GM12878 (cell line): ENCODE measurements around the gene CEND1. TPM values are rescaled to one million over a fixed set of nuclear protein-coding genes. Genes with fewer than 3 reads are reported as not detected.

Source experiments
- ATAC-seq: fragments of 200-7000 bp; cut with Tn5 transposase; 3 replicates; pipeline ENCODE4 v1.9.1; 2020; ENCODE audit warnings: mild to moderate bottlenecking, moderate library complexity
- BruUV-seq: library from RNA; stranded (reverse); fragments of 400-500 nt; replicated peaks from 2 replicates; lab custom pipeline; 2021; lab: Mats Ljungman, UMichigan
- CTCF ChIA-PET: fragments of 300-600 bp; sonication (Branson Sonifier 250); formaldehyde crosslinking; extraction: SDS; loops from one replicate; lab custom pipeline; 2021; ENCODE audit warnings: inconsistent platforms; lab: Yijun Ruan, JAX
- POLR2A ChIA-PET: fragments of 350-600 bp; formaldehyde crosslinking; extraction: SDS; loops from one replicate; lab custom pipeline; 2021; ENCODE audit warnings: inconsistent platforms; lab: Charles Lee
- RAD21 ChIA-PET: fragments of 300-600 bp; sonication (Branson Sonifier 250); formaldehyde crosslinking; loops from one replicate; lab custom pipeline; 2023; ENCODE audit warnings: antibody characterized with exemption; ENCODE audit not compliant: unreplicated experiment; lab: Charles Lee
- SMC1A ChIA-PET: fragments of 300-600 bp; sonication (Branson Sonifier 250); formaldehyde crosslinking; loops from one replicate; lab custom pipeline; 2023; ENCODE audit not compliant: unreplicated experiment, uncharacterized antibody; lab: Charles Lee
- DNase-seq: peaks from one replicate; pipeline ENCODE4 v3.0.0-alpha.2; 2011; ENCODE audit warnings: low read depth, low spot score
- FAIRE-seq: peaks from 3 replicates; lab custom pipeline; 2011; peaks lifted over from hg19 to GRCh38; lab: Jason Lieb, UNC
- H2AFZ ChIP-seq: 2 replicates; pipeline ENCODE4 v1.6.0; 2011; ENCODE audit warnings: low read depth, low read length, control low read depth; ENCODE audit not compliant: control insufficient read depth
- H3K27ac ChIP-seq: 2 replicates; pipeline ENCODE4 v1.5.1; 2011; ENCODE audit warnings: control low read depth; ENCODE audit not compliant: control insufficient read depth, insufficient read depth
- H3K27me3 ChIP-seq, 2 experiments: replicated peaks in 1 of 2; 2 replicates each; pipeline versions ENCODE4 v1.6.0 to v1.6.1; 2011; ENCODE audit warnings: low read length in 1 of 2; ENCODE audit not compliant: control insufficient read depth in 2 of 2, insufficient read depth in 2 of 2
- H3K36me3 ChIP-seq, 2 experiments: 2 replicates each; pipeline ENCODE4 v1.5.1; 2011; ENCODE audit warnings: low read length in 1 of 2; ENCODE audit not compliant: control insufficient read depth in 2 of 2, insufficient read depth in 2 of 2
- H3K4me1 ChIP-seq: 2 replicates; pipeline ENCODE4 v1.6.1; 2011; ENCODE audit warnings: mild to moderate bottlenecking, low read length, moderate library complexity, mixed read lengths; ENCODE audit not compliant: control insufficient read depth, insufficient read depth
- H3K4me2 ChIP-seq: 2 replicates; pipeline ENCODE4 v1.6.0; 2011; ENCODE audit warnings: control low read depth; ENCODE audit not compliant: control insufficient read depth, insufficient read depth
- H3K4me3 ChIP-seq: fragments of 200-600 bp; sonication (generic); 2 replicates; pipeline ENCODE4 v1.5.1; 2016
- H3K79me2 ChIP-seq: 2 replicates; pipeline ENCODE4 v1.6.0; 2011; ENCODE audit warnings: low read length; ENCODE audit not compliant: control insufficient read depth, insufficient read depth
- H3K9ac ChIP-seq: 2 replicates; pipeline ENCODE4 v1.8.0; 2011; ENCODE audit warnings: low read length, control low read depth, mixed read lengths; ENCODE audit not compliant: control insufficient read depth, insufficient read depth
- H3K9me3 ChIP-seq: replicated peaks from 3 replicates; pipeline ENCODE4 v1.5.1; 2011; ENCODE audit warnings: mild to moderate bottlenecking, low read length; ENCODE audit not compliant: control insufficient read depth, insufficient read depth
- H4K20me1 ChIP-seq: 2 replicates; pipeline ENCODE4 v1.6.0; 2011; ENCODE audit not compliant: control insufficient read depth, insufficient read depth
- BACH1 ChIP-seq: fragments of 450-650 bp; IDR thresholded peaks from 2 replicates; pipeline ENCODE4 v1.6.1; 2017; ENCODE audit warnings: mild to moderate bottlenecking, borderline replicate concordance
- CREB1 ChIP-seq: IDR thresholded peaks from 2 replicates; pipeline ENCODE4 v1.6.1; 2012; ENCODE audit warnings: low read depth, mild to moderate bottlenecking, inconsistent platforms
- NR2C1 ChIP-seq: fragments of 450-650 bp; IDR thresholded peaks from 2 replicates; pipeline ENCODE4 v1.6.1; 2017; ENCODE audit warnings: antibody characterized with exemption, mild to moderate bottlenecking, moderate library complexity
- POLR2A ChIP-seq: IDR thresholded peaks from 2 replicates; pipeline ENCODE4 v1.6.1; 2011; ENCODE audit warnings: low read depth, mild to moderate bottlenecking, low read length
- ZBTB33 ChIP-seq: fragments of 450-650 bp; IDR thresholded peaks from 2 replicates; pipeline ENCODE4 v1.6.1; 2017; ENCODE audit warnings: mild to moderate bottlenecking
- WGBS: methylation state at CpG from one replicate; pipeline ENCODE4 v1.1.6; 2016; ENCODE audit warnings: low lambda C conversion rate; ENCODE audit not compliant: insufficient replicate concordance, insufficient coverage; ENCODE audit errors: missing lambda C conversion rate; 5-methylcytosine and 5-hydroxymethylcytosine counted together
- in situ Hi-C: fragments of 300-500 bp; cut with MboI; formaldehyde crosslinking; loops from 9 replicates; pipeline ENCODE4 v1.14.3; 2018; ENCODE audit warnings: mixed read lengths
- intact Hi-C: fragments of 100-400 bp; cut with micrococcal nuclease; formaldehyde crosslinking; loops from one replicate; pipeline ENCODE4 v1.14.2; 2022; ENCODE audit not compliant: unreplicated experiment
- polyA plus RNA-seq, 11 experiments: library from polyadenylated mRNA; depleted of rRNA in 4 of 11; unstranded in 6 of 11; stranded (reverse) in 5 of 11; fragments of >200 nt; fragmentation: Nextera tagmentation in 4 of 11; fragmentation: Illumina TruSeq in 1 of 11; extraction: Ambion mirVana in 4 of 11; extraction: Trizol in 1 of 11; gene quantifications; 1 replicate in 1 of 11; 2 replicates in 10 of 11; pipeline versions ENCODE4 v1.2.1 to v1.2.3, GENCODE V29; 2011 to 2016; ENCODE audit warnings: inconsistent platforms in 2 of 11, missing spikeins in 2 of 11, low read depth in 1 of 11
- total RNA-seq, 4 experiments: library from RNA; depleted of rRNA in 3 of 4; stranded (reverse); fragments of >200 nt in 3 of 4; fragmentation: Illumina TruSeq in 1 of 4; extraction: Trizol in 1 of 4; gene quantifications; 2 replicates each; pipeline versions ENCODE4 v1.2.1 to v1.2.3, GENCODE V29; 2013 to 2021

CEND1 gene
- total and polyA plus RNA-seq, 10 of the 15 experiments (the other 5 are each of a cell fraction or from before 2014, with no cell fraction given), result 0.31 to 13.6 (median 7.2) TPM; not detected in 1

GRCh38 chr11:796565-797295, 6.8 kb upstream of the CEND1 start:
- TSS peak; percentile 29 for BruUV-seq
- Histone ChIP-seq H2AFZ (peak overlapping the region; percentile 92; the same call in 1 of the 2 replicates), H3K4me3 (peak overlapping the region; percentile 97), H3K4me2 (peak overlapping the region; percentile 100), H3K4me1 (peaks cover 15% of the 10 kb centered on the region), H3K9ac (peak overlapping the region; percentile 79), H3K79me2 (peaks cover 30% of the 10 kb centered on the region), H3K27ac (peak overlapping the region; percentile 67), H4K20me1 (no peaks in the 10 kb centered on the region), H3K9me3 (no peaks in the 10 kb centered on the region), H3K36me3 (peaks cover 0 to 12% of the 10 kb centered on the region in 2 experiments; a peak in 2 of 4 replicates), H3K27me3 (no peaks in the 10 kb centered on the region)
- ChIA-PET POLR2A (interaction anchor here (0.5 to 1.7 kb wide), 11 partner anchors 9 to 228 kb away, joined by 3 to 10 read pairs (median 4); partner anchors contain the start of genes PNPLA2 and RPLP2), CTCF (interaction anchor here (0.6 to 1.5 kb wide), 7 partner anchors 9 to 242 kb away, joined by 3 to 5 read pairs (median 3); no protein-coding TSS in a partner anchor), RAD21 (interaction anchor here (0.8 to 2.8 kb wide), 6 partner anchors 23 to 261 kb away, joined by 3 to 14 read pairs (median 4); partner anchors contain the start of genes HRAS and TMEM80), SMC1A (interaction anchor here (1.2 kb wide), 1 partner anchor 10 kb away, joined by 3 read pairs; no protein-coding TSS in a partner anchor)
- intact Hi-C loops, result loop anchor here (1.0 to 5.0 kb wide), 2 partner anchors 13 to 49 kb away; partner anchors contain the start of genes RPLP2 and TALDO1
- ATAC-seq, result no peak
- FAIRE-seq, result peak; percentile 52
- TF ChIP-seq CREB1, result 0 out of 2 replicates have a peak, but pooled peaks have one; percentile 17
- TF ChIP-seq BACH1, result 0 out of 2 replicates have a peak, but pooled peaks have one; percentile 8
- no peak for TF ChIP-seq ZBTB33
- TF ChIP-seq NR2C1, result 0 out of 2 replicates have a peak, but pooled peaks have one; percentile 9
- TF ChIP-seq POLR2A, result peak; percentile 19
- under 1% methylated on average over 18 of the region's 18 CpGs for WGBS
- DNase-seq, result no peak
- in situ Hi-C loops, result no loop called here
